IPS-20b (cell line): ENCODE results near the gene PSMA7.

ENCODE experiments used
- H3K27ac ChIP-seq: one replicate; pipeline ENCODE4 v1.5.1; 2013; ENCODE audit warnings: low read length
- H3K27me3 ChIP-seq: 2 replicates; pipeline ENCODE4 v1.6.1; 2013; ENCODE audit warnings: mild to moderate bottlenecking, low read length, inconsistent platforms; ENCODE audit not compliant: insufficient read depth
- H3K36me3 ChIP-seq: 2 replicates; pipeline ENCODE4 v1.6.1; 2013; ENCODE audit warnings: low read depth, mild to moderate bottlenecking, inconsistent platforms, low read length, moderate library complexity; ENCODE audit not compliant: insufficient read depth
- H3K4me1 ChIP-seq: 2 replicates; pipeline ENCODE4 v1.6.1; 2013; ENCODE audit warnings: mild to moderate bottlenecking, control low read depth, inconsistent platforms, low read length, moderate library complexity; ENCODE audit not compliant: insufficient read depth
- H3K4me3 ChIP-seq: 2 replicates; pipeline ENCODE4 v1.5.1; 2013; ENCODE audit warnings: mild to moderate bottlenecking, low read length, inconsistent platforms
- H3K9ac ChIP-seq: 2 replicates; pipeline ENCODE4 v1.6.1; 2013; ENCODE audit warnings: low read depth, mild to moderate bottlenecking, inconsistent platforms, low read length, moderate library complexity
- H3K9me3 ChIP-seq: 2 replicates; pipeline ENCODE4 v1.6.1; 2013; ENCODE audit warnings: mild to moderate bottlenecking, low read depth, low read length, inconsistent platforms; ENCODE audit not compliant: insufficient read depth

The PSMA7 gene

GRCh38 chr20:62159052-62159451, 15.9 kb upstream of the PSMA7 start:
- Histone ChIP-seq H3K9me3 (no peaks in the 10 kb centered on the region), H3K36me3 (peaks cover 53% of the 10 kb centered on the region), H3K9ac (no peak overlapping the region), H3K27ac (no peak overlapping the region), H3K4me1 (peaks cover 19% of the 10 kb centered on the region), H3K27me3 (no peaks in the 10 kb centered on the region), H3K4me3 (no peak overlapping the region)

GRCh38 chr20:62158541-62158940, 15.3 kb upstream of the PSMA7 start:
- Histone ChIP-seq H3K9ac (no peak overlapping the region), H3K4me3 (no peak overlapping the region), H3K36me3 (peaks cover 53% of the 10 kb centered on the region), H3K27ac (no peak overlapping the region), H3K4me1 (peaks cover 19% of the 10 kb centered on the region), H3K27me3 (no peaks in the 10 kb centered on the region), H3K9me3 (no peaks in the 10 kb centered on the region)

- no peaks in the 10 kb centered on the region for H3K27me3 ChIP-seq
- H3K9me3 ChIP-seq = no peaks in the 10 kb centered on the region
- H3K9ac ChIP-seq = no peak overlapping the region
- H3K27ac ChIP-seq = no peak overlapping the region
- H3K4me1 ChIP-seq = peaks cover 19% of the 10 kb centered on the region
- H3K4me3 ChIP-seq = no peak overlapping the region
- peaks cover 53% of the 10 kb centered on the region for H3K36me3 ChIP-seq
These were observed 14.8 kb upstream of the PSMA7 start for GRCh38 chr20:62158088-62158400.

- Histone ChIP-seq H3K36me3 (peaks cover 53% of the 10 kb centered on the region), H3K9ac (peak overlapping the region; percentile 21; the same call in 1 of the 2 replicates), H3K4me1 (peaks cover 19% of the 10 kb centered on the region), H3K27me3 (no peaks in the 10 kb centered on the region), H3K9me3 (no peaks in the 10 kb centered on the region), H3K27ac (no peak overlapping the region), H3K4me3 (no peak overlapping the region)
These were observed 14.3 kb upstream of the PSMA7 start for GRCh38 chr20:62157387-62158087.

- Histone ChIP-seq H3K9me3 (no peaks in the 10 kb centered on the region), H3K27ac (no peak overlapping the region), H3K9ac (peak overlapping the region; percentile 58), H3K36me3 (peaks cover 46% of the 10 kb centered on the region), H3K27me3 (no peaks in the 10 kb centered on the region), H3K4me3 (no peak overlapping the region), H3K4me1 (peaks cover 19% of the 10 kb centered on the region)
These were observed 13.6 kb upstream of the PSMA7 start for GRCh38 chr20:62156592-62157386.

- H3K27ac ChIP-seq = no peak overlapping the region
- H3K9me3 ChIP-seq = no peaks in the 10 kb centered on the region
- peaks cover 19% of the 10 kb centered on the region for H3K4me1 ChIP-seq
- H3K27me3 ChIP-seq = no peaks in the 10 kb centered on the region
- no peak overlapping the region for H3K9ac ChIP-seq
- H3K36me3 ChIP-seq = peaks cover 40% of the 10 kb centered on the region
- H3K4me3 ChIP-seq = no peak overlapping the region
These were observed 13.0 kb upstream of the PSMA7 start for GRCh38 chr20:62156254-62156556.

GRCh38 chr20:62155428-62156253, 12.4 kb upstream of the PSMA7 start:
- H3K4me1 ChIP-seq = peaks cover 19% of the 10 kb centered on the region
- no peaks in the 10 kb centered on the region for H3K27me3 ChIP-seq
- peaks cover 34% of the 10 kb centered on the region for H3K36me3 ChIP-seq
- H3K27ac ChIP-seq = no peak overlapping the region
- H3K9ac ChIP-seq = peak overlapping the region; percentile 37
- H3K4me3 ChIP-seq = no peak overlapping the region
- H3K9me3 ChIP-seq = no peaks in the 10 kb centered on the region

GRCh38 chr20:62151835-62152364, 8.7 kb upstream of the PSMA7 start:
- Histone ChIP-seq H3K27me3 (no peaks in the 10 kb centered on the region), H3K27ac (no peak overlapping the region), H3K9me3 (no peaks in the 10 kb centered on the region), H3K4me1 (peaks cover 25% of the 10 kb centered on the region), H3K4me3 (no peak overlapping the region), H3K36me3 (peaks cover 22% of the 10 kb centered on the region), H3K9ac (no peak overlapping the region)

GRCh38 chr20:62151225-62151624, 8.0 kb upstream of the PSMA7 start:
- no peak overlapping the region for H3K4me3 ChIP-seq
- H3K4me1 ChIP-seq = peaks cover 19% of the 10 kb centered on the region
- H3K9ac ChIP-seq = no peak overlapping the region
- H3K27ac ChIP-seq = no peak overlapping the region
- H3K36me3 ChIP-seq = peaks cover 24% of the 10 kb centered on the region
- no peaks in the 10 kb centered on the region for H3K27me3 ChIP-seq
- H3K9me3 ChIP-seq = no peaks in the 10 kb centered on the region

GRCh38 chr20:62150310-62150575, 7.0 kb upstream of the PSMA7 start:
- Histone ChIP-seq H3K36me3 (peaks cover 34% of the 10 kb centered on the region), H3K9me3 (no peaks in the 10 kb centered on the region)

GRCh38 chr20:62149532-62150309, 6.5 kb upstream of the PSMA7 start:
- no peaks in the 10 kb centered on the region for H3K9me3 ChIP-seq
- H3K36me3 ChIP-seq = peaks cover 35% of the 10 kb centered on the region
- H3K4me1 ChIP-seq = peaks cover 12% of the 10 kb centered on the region
- H3K27me3 ChIP-seq = peaks cover 1% of the 10 kb centered on the region; the same call in 1 of the 2 replicates
- H3K27ac ChIP-seq = no peak overlapping the region
- H3K4me3 ChIP-seq = no peak overlapping the region
- no peak overlapping the region for H3K9ac ChIP-seq

More at GRCh38 chr20:62150310-62150575, 7.0 kb upstream of the PSMA7 start:
- Histone ChIP-seq H3K27me3 (no peaks in the 10 kb centered on the region), H3K4me1 (peaks cover 15% of the 10 kb centered on the region), H3K9ac (no peak overlapping the region), H3K4me3 (no peak overlapping the region), H3K27ac (no peak overlapping the region)
